ENCODE results near the gene DEGS2.

DNA sequence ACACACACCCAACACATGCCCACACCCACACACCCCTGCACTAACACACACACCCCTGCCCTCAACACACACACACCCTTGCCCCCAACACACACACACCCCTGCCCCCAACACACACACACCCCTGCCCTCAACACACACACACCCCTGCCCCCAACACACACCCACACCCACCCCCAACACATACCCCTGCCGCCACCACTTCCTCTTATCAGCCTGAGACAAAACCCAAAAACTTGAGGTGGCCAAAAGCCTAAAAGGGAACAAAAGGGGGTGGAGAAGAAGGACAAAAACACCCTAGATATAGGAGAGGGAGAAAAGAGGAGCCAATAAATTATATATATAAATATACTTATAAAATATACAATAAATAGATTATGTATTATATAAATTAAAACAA is 9.1 kb upstream of the DEGS2 start:
- TF ChIP-seq, protein P1, sequence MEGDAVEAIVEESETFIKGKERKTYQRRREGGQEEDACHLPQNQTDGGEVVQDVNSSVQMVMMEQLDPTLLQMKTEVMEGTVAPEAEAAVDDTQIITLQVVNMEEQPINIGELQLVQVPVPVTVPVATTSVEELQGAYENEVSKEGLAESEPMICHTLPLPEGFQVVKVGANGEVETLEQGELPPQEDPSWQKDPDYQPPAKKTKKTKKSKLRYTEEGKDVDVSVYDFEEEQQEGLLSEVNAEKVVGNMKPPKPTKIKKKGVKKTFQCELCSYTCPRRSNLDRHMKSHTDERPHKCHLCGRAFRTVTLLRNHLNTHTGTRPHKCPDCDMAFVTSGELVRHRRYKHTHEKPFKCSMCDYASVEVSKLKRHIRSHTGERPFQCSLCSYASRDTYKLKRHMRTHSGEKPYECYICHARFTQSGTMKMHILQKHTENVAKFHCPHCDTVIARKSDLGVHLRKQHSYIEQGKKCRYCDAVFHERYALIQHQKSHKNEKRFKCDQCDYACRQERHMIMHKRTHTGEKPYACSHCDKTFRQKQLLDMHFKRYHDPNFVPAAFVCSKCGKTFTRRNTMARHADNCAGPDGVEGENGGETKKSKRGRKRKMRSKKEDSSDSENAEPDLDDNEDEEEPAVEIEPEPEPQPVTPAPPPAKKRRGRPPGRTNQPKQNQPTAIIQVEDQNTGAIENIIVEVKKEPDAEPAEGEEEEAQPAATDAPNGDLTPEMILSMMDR (IDR thresholded peaks at IDR 0.05; ENCODE audit: borderline replicate concordance, extremely low read depth, low read length, poor library complexity, severe bottlenecking): no peak
- TF ChIP-seq EZH2 (IDR thresholded peaks at IDR 0.05; ENCODE audit: borderline replicate concordance, low read depth, low read length, severe bottlenecking): no peak
